A204.1 (cell line): ENCODE results near the gene RELA.
"Not testable (repeated sequence)": the region's sequence is repeated elsewhere in the genome, so short reads cannot be mapped to it uniquely, and the experiment has no call there.

Experiments used
- FAIRE-seq: peaks from 2 replicates; lab custom pipeline; 2012; peaks lifted over from hg19 to GRCh38; lab: Jason Lieb, UNC

Gene RELA

DNA sequence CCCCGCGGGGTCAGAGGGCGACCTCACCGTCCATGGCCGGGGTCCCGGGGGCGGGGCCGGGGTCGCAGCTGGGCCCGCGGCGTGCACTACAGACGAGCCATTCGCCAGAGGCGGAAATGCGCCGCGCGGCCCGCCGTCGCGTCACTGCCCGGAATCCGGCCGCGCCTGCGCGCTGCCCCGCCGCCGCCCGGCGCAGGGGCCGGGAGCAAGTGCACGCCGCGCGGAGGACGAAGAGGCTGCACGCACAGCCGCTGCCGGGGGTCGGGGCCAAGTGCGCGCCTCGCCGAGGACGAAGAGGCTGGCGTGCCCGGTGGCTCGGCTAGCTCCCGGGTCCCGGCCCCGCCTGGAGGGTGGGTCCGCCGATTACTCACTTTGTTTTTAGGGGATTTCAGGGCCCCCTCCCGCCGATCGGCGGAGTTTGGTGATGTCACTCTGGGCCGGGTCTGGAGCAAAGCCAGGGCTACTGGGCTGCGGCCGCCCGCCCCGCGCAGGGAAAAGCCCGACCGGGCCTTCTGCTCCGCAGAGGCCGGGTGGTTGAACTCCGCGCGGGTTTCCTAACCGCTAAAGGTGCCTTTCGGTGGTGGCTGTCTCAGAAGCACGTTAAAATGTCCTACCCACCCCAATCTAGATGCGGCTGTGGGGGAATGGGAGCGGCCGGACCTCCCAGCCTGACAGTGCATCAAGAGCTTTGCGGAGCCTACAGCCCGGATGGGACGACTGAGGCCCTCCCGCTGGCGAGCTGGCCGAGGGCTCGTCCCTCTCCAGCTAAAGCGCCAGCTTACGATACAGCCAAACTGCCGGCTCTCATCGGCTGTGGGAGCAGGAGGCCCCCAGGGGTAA, at the start of gene RELA:
RELA (minus strand) TSS at position 118 of the 840 bp plus-strand sequence; CDS start at position 34, 84 bp downstream.
- FAIRE-seq, result peak; percentile 68

DNA sequence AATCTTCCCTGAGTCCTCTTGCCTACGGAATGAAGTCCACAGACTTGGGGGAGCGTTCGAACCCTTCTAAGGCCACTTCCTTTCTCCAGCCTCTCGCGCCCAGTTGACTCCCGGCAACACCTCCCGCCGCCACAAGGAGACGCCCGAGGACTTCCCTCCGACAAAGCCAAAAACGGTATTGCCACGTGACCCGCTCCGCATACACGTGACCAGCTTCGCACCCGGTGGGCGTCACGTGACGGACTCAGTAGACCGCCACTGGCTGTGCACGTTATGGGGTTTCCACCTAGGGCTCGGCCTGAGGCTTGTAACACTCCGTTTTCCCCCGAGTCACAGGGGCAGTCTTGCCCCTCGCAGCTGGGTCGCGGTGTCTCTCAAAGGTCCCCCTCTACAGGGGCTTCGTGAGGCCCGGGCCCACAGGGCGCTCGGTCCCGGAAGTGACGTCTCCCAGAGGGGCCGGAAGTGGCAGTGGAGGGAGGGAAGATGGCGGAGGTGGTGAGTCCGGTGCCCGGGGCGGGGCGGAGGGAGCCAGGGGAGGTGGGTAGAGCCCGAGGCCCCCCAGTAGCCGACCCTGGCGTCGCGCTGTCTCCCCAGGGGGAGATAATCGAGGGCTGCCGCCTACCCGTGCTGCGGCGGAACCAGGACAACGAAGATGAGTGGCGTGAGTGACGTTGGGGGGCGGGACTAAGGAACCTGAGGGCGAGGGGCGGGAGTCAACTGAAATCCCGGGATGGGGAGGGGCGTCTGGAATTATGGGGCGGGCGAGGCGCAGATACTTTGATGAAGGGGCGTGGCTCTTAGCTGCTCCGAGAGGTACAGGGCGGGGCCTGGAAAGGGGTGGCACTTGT, 49.3 kb upstream of the RELA start, which contains the start of gene KAT5:
KAT5 (plus strand) TSS at position 468 of the 848 bp plus-strand sequence; CDS start at position 484, 16 bp downstream.
- FAIRE-seq, result peak; percentile 92

DNA sequence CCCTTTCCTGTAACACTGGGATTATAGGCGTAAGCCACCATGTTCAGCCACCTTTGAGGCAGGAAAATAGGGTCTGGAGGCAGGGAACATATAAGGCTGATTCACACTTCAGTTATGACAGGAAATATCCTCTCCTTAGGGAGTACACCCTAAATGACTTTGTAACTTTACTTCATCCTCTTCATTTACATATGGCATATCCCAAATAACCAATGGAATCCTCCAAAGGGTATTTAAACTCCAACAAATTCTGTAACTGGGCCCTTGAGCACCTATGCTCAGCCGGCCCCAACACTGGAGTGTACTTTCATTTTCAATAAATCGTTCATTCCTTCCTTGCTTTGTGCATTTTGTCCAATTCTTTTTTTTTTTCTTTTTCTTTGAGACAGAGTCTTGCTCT, 47.7 kb upstream of the RELA start:
- no peak for FAIRE-seq

GRCh38 chr11:65709661-65710060, 46.9 kb upstream of the RELA start:
- FAIRE-seq, result no peak

DNA sequence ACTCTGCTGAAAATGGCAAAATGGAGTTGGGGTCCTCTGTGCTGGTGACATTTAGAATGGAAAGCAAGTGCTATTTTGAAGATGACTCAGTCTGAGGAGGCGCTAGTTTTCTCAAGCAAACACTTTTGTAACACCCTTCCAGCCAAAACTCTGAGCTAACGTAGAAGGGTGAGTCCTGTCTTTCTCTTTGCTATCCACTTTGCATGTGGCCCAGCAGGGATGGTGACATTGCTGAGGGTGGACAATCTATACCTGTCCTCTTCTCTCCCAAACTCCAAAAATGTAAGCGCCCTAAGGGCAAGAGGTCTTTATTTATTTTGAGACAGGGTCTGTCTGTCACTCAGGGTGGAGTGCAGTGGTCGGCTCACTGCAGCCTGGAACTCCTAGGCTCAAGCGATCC, 45.7 kb upstream of the RELA start:
- FAIRE-seq, result no peak

DNA sequence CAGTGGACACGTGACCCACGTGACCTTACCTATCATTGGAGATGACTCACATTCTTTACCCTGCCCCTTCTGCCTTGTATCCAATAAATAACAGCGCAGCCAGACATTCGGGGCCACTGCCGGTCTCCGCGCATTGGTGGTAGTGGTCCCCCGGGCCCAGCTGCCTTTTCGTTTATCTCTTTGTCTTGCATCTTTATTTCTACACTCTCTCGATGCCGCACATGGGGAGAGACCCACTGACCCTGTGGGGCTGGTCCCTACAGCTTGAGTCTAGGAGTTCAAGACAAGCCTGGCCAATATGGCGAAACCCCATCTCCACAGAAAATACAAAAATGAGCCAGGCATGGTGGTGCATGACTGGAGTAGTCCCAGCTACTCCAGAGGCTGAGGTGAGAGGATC, 44.3 kb upstream of the RELA start:
- not testable (repeated sequence) for FAIRE-seq

GRCh38 chr11:65706303-65706763, 43.6 kb upstream of the RELA start:
- not testable (repeated sequence) for FAIRE-seq

GRCh38 chr11:65703846-65704245, 41.1 kb upstream of the RELA start:
- no peak for FAIRE-seq

GRCh38 chr11:65701686-65702085, 39.0 kb upstream of the RELA start:
- no peak for FAIRE-seq

GRCh38 chr11:65700399-65700798, 37.7 kb upstream of the RELA start:
- no peak for FAIRE-seq

DNA sequence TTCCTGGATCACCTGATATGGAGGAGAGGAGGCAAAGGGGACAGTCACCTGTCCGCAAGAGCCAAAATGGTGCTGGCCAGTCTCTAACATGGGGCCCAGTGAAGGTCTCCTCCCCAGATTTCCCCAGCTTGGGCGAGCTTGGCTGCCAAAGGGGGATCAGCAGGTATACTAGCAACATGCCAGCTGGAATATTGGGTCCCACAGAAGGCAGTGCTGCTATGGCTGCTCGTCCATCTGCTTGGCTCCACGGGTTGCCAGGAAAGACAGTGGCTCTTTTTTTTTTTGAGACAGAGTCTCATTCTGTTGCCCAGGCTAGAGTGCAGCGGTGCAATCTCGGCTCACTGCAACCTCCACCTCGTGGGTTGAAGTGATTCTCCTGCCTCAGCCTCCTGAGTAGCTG, 36.6 kb upstream of the RELA start:
- no peak for FAIRE-seq

GRCh38 chr11:65698205-65698604, 35.5 kb upstream of the RELA start:
- FAIRE-seq, result no peak

DNA sequence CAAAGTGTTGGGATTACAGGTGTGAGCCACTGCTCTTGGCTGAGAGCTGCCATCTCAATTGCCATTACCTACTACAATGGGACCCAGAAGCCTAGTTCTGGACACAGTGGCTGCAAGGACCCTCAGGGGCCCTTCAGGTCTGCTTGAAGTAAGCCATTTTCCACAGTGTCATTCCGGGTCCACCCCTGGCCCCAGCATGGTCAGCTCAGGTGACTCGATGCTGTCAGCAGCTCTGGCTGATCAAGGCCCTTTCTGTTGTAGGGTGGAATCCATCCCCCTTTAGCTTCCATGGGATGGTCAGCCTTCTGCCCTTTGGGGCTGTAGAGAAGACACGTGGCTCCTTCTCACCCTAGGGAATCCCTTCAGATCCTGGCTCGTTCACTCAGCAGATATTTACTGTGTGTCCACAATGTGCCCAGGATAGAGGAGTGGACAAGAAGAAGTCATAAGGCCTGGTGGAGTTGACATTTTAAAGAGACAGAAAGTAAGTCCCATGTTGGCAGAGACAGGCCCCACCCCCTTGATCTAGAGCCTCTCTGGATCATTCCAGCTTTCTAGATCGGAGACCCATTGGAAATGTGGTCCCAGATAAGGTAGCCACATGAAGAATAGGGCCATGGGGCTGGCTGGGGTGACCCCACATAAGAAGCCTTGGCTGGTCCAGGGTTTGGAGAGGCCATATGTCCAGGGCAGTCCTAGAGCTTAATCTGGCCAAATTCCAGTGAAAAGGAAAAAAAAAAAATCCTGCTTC, 34.3 kb upstream of the RELA start:
- no peak for FAIRE-seq

DNA sequence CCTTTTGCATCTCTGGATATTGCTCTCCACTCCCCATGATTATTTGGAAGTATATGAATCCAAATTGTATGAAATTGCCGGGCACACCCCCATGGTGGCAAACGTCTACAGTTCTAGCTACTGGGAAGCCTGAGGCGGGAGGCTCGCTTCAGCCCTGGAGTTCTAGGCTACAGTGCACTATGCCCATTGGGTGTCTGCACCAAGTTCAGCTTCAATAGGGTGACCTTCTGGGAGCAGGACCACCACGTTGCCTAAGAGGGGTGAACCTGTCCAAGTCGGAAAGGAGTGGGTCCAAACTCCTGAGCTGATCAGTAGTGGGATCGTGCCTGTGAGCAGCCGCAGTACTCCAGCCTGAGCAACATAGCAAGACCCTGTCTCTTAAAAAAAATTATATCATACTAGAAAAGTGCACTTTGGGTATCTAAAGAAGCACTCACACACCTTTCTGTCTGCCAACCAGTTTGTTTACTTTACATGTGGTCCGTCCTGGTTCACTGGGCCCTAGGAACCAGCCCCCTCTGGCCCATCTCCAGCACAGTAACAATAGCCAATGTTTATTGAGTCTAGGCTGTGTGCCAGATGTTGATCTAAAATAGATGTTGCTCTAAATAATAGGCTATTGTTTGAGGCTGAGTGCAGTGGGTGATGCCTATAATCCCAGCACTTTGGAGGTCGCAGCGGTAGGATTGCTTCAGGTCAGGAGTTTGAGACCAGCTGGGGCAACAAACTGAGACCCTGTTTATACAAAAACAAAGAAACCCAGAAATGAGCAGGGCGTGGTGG, 32.9 kb upstream of the RELA start:
- no peak for FAIRE-seq

- no peak for FAIRE-seq
Measured at GRCh38 chr11:65692367-65692766, 29.7 kb upstream of the RELA start.

DNA sequence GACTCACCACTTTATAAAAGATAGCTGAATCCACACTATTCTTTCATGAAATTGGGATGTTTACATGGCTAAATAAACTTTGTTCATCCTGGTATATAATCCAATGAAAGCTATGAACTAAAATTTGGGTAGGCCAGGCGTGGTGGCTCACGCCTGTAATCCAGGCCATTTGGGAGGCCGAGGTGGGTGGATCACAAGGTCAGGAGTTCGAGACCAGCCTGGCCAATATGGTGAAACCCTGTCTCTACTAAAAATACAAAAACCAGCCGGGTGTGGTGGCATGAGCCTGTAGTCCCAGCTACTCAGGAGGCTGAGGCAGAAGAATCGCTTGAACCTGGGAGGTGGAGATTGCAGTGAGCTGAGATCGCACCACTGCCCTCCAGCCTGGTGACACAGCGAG, 29.1 kb upstream of the RELA start:
- FAIRE-seq, result not testable (repeated sequence)

- FAIRE-seq, result no peak
Measured at GRCh38 chr11:65685981-65686380, 23.3 kb upstream of the RELA start.

DNA sequence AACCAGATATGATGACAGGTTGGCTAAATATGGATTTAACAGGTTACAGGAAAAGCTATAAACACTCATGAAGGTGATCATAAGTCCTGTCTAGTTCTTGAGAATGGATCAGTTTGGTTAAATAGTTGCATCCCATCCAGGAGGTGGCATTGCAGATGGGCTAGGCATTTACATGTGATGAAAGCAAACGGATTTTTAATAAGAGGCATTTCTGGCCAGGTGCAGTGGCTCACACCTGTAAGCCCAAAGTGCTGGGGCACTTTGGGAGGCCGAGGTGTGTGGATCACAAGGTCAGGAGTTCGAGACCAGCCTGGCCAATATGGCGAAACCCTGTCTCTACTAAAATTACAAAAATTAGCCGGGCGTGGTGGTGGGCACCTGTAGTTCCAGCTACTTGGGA, 20.8 kb upstream of the RELA start:
- not testable (repeated sequence) for FAIRE-seq

GRCh38 chr11:65680192-65680743, 17.6 kb upstream of the RELA start:
- FAIRE-seq, result no peak

DNA sequence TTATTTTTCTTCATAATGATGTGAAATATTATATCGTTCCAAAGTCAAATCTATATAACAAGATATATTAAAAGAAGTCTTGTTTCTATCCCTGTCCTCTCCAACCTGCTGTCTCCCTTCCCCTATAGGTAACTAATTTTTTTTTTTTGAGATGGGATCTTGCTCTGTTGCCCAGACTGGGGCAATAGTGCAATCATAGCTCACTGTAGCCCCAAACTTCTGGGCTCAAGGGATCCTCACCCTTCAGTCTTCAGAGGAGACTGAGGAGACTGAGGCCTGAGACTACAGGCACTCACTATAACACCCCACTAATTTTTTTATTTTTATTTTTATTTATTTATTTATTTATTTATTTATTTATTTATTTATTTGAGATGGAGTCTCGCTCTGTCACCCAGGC, 10.3 kb upstream of the RELA start:
- FAIRE-seq, result no peak

DNA sequence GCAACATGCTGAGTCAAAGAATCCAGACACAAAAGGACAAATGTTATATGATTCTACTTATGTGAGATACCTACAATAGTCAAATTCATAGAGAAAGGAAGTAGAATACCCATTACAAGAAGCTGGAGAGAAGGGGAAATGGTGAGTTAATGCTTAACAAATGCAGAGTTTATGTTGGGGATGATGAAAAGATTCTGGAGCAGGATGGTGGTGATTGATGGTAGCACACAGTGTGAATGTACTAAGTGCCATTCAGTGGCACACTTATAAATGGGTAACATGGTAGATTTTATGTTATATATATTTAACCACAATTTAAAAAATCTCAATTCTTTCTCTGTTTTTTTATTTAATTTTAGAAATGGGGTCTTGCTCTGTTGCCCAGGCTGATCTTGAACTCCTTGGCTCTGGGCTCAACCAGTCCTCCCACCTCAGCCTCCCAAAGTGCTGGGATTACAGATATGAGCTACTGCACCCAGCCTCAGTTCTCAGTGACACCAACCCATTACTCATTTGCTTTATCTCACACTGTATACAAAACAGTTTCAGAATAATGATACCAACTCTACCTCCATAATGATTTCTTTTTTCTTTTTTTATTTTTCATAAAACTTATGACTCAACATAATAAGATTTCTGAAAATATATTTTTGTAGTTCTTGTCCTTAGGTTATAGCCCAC, 9.6 kb upstream of the RELA start:
- FAIRE-seq, result no peak
